LNCaP clone FGC (cell line): ENCODE measurements around the gene MPZL1.

Source experiments
- DNase-seq: peaks from one replicate; pipeline ENCODE4 v3.0.0-alpha.2; 2011; ENCODE audit warnings: low read depth
- H3K4me3 ChIP-seq: 2 replicates; pipeline ENCODE4 v1.5.1; 2011; ENCODE audit warnings: mild to moderate bottlenecking, low read depth, low read length, control low read depth
- CTCF ChIP-seq: IDR thresholded peaks from 2 replicates; pipeline ENCODE4 v1.5.1; 2012; ENCODE audit warnings: mild to moderate bottlenecking; ENCODE audit not compliant: control insufficient read depth, insufficient read depth; ENCODE audit errors: extremely low read depth

MPZL1 gene

GRCh38 chr1:167721617-167722151, at the start of gene MPZL1:
Gene MPZL1, plus strand, starts transcription at chr1:167721982. Its CDS starts 170 bp downstream, at chr1:167722152.
- H3K4me3 ChIP-seq: peak within 1 kb of the TSS; percentile 82
- DNase-seq: peak; percentile 78
- no peak for TF ChIP-seq CTCF

GRCh38 chr1:167672831-167673230, 49.0 kb upstream of the MPZL1 start:
- TF ChIP-seq CTCF: no peak
- no peak for DNase-seq

GRCh38 chr1:167673265-167673664, 48.5 kb upstream of the MPZL1 start:
- no peak for DNase-seq
- no peak for TF ChIP-seq CTCF

More at GRCh38 chr1:167672831-167673230, 49.0 kb upstream of the MPZL1 start:
- no peak overlapping the region for H3K4me3 ChIP-seq

GRCh38 chr1:167674156-167674555, 47.6 kb upstream of the MPZL1 start:
- no peak overlapping the region for H3K4me3 ChIP-seq
- no peak for DNase-seq
- TF ChIP-seq CTCF: no peak

More at GRCh38 chr1:167673265-167673664, 48.5 kb upstream of the MPZL1 start:
- no peak overlapping the region for H3K4me3 ChIP-seq

GRCh38 chr1:167675440-167675839, 46.3 kb upstream of the MPZL1 start:
- no peak for TF ChIP-seq CTCF
- H3K4me3 ChIP-seq: no peak overlapping the region
- no peak for DNase-seq

- no peak overlapping the region for H3K4me3 ChIP-seq
- DNase-seq: no peak
- TF ChIP-seq CTCF: no peak
These were observed 45.4 kb upstream of the MPZL1 start for GRCh38 chr1:167676205-167676915.
